Left ventricle myocardium superior (tissue), 1 donor: ENCODE data around the gene SVEP1. TPM values are rescaled to one million over a fixed set of nuclear protein-coding genes. Genes with fewer than 3 reads are reported as not detected.
A peak's percentile ranks its signal among the peaks of the same experiment; 100 is the strongest.

Experiments used
- ATAC-seq: fragments of 200-7000 bp; cut with Tn5 transposase; one replicate; pipeline ENCODE4 v1.9.1; 2020; ENCODE audit warnings: mild to moderate bottlenecking, moderate library complexity
- DNase-seq: peaks from one replicate; pipeline ENCODE4 v3.0.0-alpha.2; 2020
- intact Hi-C: fragments of 100-400 bp; cut with micrococcal nuclease; formaldehyde crosslinking; loops from one replicate; pipeline ENCODE4 v1.11.0; 2022
- total RNA-seq: library from RNA; stranded (reverse); fragmentation: NEBNext Ultra II Directional; extraction: Animal tissue kit (Norgen Biotek cat#: 25700); gene quantifications from one replicate; pipeline ENCODE4 v1.2.1, GENCODE V29; 2021
- donor health status: DM: no; HTN: yes; CAD: no; lungs with severe emphysema.

SVEP1 gene
- total RNA-seq, 1 donor from 2014 or later = 5.7 TPM

DNA sequence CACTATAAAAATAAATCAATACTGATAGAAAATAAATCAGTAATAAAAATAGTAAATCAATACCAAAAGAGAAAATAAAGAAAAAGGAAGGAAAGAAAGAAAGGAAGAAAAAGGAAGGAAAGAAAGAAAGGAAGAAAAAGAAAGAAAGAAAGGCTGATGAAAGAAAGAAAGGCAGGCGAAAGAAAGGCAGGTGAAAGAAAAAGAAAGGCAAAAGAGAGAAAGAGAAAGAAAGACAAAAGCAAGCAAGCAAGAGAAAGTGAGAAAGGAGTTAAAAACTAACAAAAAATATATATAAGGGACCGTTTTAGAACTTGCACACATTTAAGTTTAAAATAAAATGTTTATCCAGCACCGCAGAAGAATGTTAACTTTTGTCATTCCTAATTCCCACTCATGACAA, 116.0 kb downstream of the SVEP1 start:
- intact Hi-C loops = no loop called here
- ATAC-seq = no peak
- no peak for DNase-seq

- ATAC-seq = no peak
- no peak for DNase-seq
- intact Hi-C loops = no loop called here
Measured at GRCh38 chr9:110457245-110457644, 122.3 kb downstream of the SVEP1 start.

- ATAC-seq (no peak), DNase-seq (no peak)
- intact Hi-C loops = no loop called here
Measured at GRCh38 chr9:110456681-110457080, 122.9 kb downstream of the SVEP1 start.

- intact Hi-C loops = no loop called here
- no peak for DNase-seq
- ATAC-seq = no peak
Measured at GRCh38 chr9:110455860-110456259, 123.7 kb downstream of the SVEP1 start.

- no peak for ATAC-seq
- intact Hi-C loops = no loop called here
- DNase-seq = no peak
Measured at GRCh38 chr9:110452227-110452801, 127.2 kb downstream of the SVEP1 start.

- ATAC-seq (no peak), DNase-seq (no peak)
- intact Hi-C loops = no loop called here
Measured at GRCh38 chr9:110451726-110452125, 127.8 kb downstream of the SVEP1 start.

DNA sequence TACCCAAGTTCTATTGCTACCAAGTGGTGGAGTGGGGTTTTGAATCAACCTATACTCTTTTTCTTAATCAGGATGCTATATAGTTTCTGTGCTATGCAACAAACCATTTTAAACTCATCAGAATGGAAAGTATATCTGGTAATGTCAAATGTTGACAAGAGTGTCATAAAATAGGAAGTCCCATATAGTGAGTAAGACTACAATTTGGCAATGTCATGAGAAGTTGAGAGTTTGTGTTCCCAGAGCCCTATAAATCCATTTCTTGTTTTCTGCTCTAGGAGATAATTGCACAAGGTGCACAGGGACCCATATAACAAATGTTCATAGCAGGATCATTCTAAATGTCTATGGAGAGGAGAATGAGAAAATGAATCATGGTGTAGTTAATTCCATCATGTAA, 132.1 kb downstream of the SVEP1 start:
- no peak for DNase-seq
- ATAC-seq = no peak
- intact Hi-C loops = no loop called here

- DNase-seq = no peak
- intact Hi-C loops = no loop called here
- ATAC-seq = no peak
Measured at GRCh38 chr9:110446171-110446570, 133.4 kb downstream of the SVEP1 start.

DNA sequence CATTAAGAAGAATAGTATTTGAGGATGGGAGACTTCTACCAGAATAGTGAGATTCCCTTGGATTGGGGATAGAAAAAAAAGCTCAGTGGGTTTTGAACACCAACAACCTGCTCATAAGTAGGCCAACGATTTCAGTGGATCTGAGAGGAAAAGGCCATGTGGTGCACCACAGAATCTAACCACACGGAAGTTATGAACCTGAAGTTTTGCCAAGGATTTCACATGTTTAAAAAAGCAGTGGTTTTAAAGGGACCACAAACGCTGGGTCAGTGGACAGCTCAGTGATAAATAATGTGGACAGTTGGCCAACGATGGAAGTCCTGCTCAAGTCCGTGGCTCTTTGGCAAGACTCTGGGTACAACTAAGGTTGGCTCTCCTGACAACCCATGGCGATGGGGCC, 134.6 kb downstream of the SVEP1 start:
- no peak for ATAC-seq
- DNase-seq = no peak
- intact Hi-C loops = no loop called here

GRCh38 chr9:110443866-110444220, 135.7 kb downstream of the SVEP1 start:
- intact Hi-C loops = no loop called here
- ATAC-seq (no peak), DNase-seq (no peak)

DNA sequence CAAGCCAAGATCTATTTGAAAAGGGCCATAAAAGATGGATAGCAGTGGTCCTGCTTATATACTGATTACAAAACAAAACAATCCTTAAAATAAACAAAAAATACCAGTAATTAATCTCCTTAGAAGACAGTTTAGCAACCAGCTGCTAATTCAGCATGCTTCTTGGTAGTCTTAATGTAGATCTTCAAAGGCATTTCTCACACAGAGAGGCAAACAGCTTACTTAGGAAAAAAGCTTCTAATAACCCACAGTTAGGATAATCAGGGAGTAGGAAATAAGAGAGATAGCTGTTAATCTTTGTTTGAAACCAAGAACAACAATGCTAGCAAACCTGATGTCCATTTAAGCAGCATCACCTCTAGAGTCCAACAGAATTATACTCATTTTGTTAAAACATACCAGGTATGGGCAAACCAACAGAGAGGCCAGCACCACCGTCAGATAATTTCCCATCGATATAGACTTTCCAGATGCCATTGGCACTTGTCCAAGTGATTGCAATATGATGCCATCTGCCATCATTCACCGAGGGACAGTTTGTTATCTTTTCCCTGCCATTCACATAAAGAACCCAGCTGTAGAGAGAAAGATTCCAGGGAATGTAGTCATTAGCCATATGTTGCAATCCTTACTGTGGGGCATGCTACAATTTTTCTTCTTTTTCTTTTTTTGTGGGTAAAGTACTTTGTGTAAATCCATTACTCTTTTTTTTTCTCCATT, 136.2 kb downstream of the SVEP1 start:
- intact Hi-C loops = no loop called here
- DNase-seq = no peak
- no peak for ATAC-seq

DNA sequence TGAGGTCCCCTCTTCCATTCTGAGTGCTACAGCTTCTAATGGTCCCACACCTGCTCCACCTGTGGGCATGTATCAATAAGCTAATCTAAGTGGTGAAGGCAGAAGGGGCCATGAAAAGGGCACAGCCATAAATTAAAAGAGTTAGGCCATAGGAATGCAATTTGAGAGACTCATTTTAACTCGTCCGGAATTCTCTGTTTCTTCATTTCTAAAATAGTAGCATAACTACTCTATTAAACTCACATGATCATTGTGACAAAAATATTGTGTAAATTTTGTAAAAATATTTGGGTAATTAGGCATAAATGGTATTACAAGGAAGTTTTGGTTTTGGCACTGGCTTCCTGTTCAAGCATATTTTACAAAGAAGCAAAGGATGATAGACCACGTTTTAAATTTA, 138.7 kb downstream of the SVEP1 start:
- intact Hi-C loops = no loop called here
- DNase-seq (no peak), ATAC-seq (no peak)

- intact Hi-C loops = no loop called here
- ATAC-seq (no peak), DNase-seq (no peak)
Measured at GRCh38 chr9:110440172-110440571, 139.4 kb downstream of the SVEP1 start.

- DNase-seq (no peak), ATAC-seq (no peak)
- intact Hi-C loops = no loop called here
Measured at GRCh38 chr9:110432253-110432652, 147.3 kb downstream of the SVEP1 start.

DNA sequence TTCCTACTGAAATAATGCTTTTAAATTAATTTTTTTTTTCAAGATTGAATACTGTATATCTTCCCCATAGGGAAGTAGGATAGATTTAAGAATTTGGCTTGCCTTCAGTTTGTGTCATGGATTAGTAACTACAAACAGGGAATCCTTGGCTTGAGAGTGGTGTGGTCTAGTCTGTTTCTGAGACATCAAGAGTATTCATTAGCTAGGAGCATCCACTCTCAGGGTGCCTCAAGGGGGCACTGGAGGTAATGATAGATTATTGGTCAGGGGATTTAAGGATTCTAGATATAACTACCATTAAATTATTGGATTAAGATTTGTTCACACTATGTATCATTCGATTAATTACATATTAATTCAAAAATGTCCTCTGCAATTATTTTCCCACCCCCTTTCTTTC, 150.1 kb downstream of the SVEP1 start:
- ATAC-seq = no peak
- no peak for DNase-seq
- intact Hi-C loops = no loop called here

GRCh38 chr9:110427497-110428104, 151.9 kb downstream of the SVEP1 start:
- DNase-seq (peak; percentile 50), ATAC-seq (no peak)
- intact Hi-C loops = no loop called here

DNA sequence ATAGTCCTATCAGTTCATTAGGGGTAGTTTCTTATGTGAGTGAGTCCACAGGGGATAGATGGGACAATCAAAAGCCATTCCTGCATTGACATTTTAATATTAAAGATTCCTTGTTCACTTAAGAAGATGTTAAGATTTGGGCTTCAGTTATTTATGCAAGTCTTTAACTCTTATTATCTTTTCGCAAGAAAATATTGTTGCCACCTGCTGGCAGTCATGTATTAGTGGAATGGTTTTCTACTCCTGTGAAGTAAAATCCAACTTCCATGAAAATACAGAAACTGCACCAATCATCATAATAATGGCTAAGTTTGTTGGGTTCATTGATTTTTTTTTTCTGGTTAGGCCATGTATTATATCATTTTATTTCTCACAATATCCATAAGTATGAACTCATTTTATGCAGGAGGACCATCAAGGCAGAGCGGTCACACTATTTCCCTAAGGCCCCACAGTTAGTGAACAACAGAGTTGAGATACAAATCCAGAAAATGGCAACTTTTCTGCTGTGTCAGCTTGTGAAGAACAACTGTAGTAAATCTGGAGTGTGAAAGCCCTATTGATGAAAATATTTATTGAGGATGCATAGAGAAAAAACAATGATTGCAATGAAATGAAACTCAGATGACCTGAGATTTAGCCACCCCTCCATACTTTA, 153.4 kb downstream of the SVEP1 start:
- no peak for ATAC-seq
- intact Hi-C loops = no loop called here
- no peak for DNase-seq

- ATAC-seq = no peak
- no peak for DNase-seq
- intact Hi-C loops = no loop called here
Measured at GRCh38 chr9:110414471-110414870, 165.1 kb downstream of the SVEP1 start.

DNA sequence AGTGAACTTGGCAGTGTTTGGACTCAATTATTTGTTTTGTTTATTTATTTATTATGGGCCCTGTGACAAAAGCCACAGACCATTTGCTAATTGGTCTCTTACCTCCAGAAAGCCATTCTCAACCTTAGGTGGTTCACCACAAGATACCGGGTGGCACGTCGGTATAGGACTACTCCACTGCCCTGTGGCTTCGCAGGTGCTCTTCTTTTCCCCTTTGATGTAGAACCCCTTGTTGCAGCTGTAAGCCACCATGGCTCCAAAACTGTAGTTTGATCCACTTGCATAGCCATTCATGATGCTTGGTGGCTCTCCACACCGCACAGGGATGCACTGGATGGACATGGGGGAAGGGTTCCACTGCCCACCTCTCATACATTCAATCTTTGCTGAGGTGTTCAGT, 168.6 kb downstream of the SVEP1 start:
- intact Hi-C loops = no loop called here
- DNase-seq (no peak), ATAC-seq (no peak)

- DNase-seq (no peak), ATAC-seq (no peak)
- intact Hi-C loops = no loop called here
Measured at GRCh38 chr9:110408598-110408997, 170.9 kb downstream of the SVEP1 start.
